SK-N-SH (cell line): ENCODE results near the gene MGAT5. TPM values are rescaled to one million over a fixed set of nuclear protein-coding genes. Genes with fewer than 3 reads are reported as not detected.

Source experiments
- CTCF ChIA-PET: fragments of 300-600, 350-600 bp; formaldehyde crosslinking; extraction: SDS; loops from one replicate; lab custom pipeline; 2021; lab: Yijun Ruan, JAX
- POLR2A ChIA-PET: fragments of 350-600 bp; sonication (Branson Sonifier 250); formaldehyde crosslinking; extraction: SDS; loops from one replicate; lab custom pipeline; 2020; ENCODE audit warnings: antibody characterized with exemption, inconsistent platforms; lab: Yijun Ruan, JAX
- DNase-seq: peaks from one replicate; pipeline ENCODE4 v3.0.0; 2012
- H2AFZ ChIP-seq: fragments of 200-600 bp; sonication (generic); 2 replicates; pipeline ENCODE4 v1.8.1; 2016; ENCODE audit warnings: antibody characterized with exemption, mild to moderate bottlenecking, low read depth
- H3F3A ChIP-seq: fragments of 200-600 bp; sonication (generic); replicated peaks from 2 replicates; pipeline ENCODE3; 2016; ENCODE audit warnings: antibody characterized with exemption, mild to moderate bottlenecking; ENCODE audit not compliant: insufficient read depth
- H3K27ac ChIP-seq, 2 experiments: fragments of 200-500 bp in 1 of 2; fragments of 200-600 bp in 1 of 2; sonication (Bioruptor generic) in 1 of 2; sonication (generic), shearing (Covaris generic) in 1 of 2; 2 replicates each; pipeline versions ENCODE4 v1.5.1 to v1.6.1; 2014 to 2016; ENCODE audit warnings: low read depth in 2 of 2, inconsistent platforms in 1 of 2, low read length in 1 of 2, mild to moderate bottlenecking in 1 of 2, mixed read lengths in 1 of 2
- H3K27me3 ChIP-seq: fragments of 200-600 bp; sonication (generic), shearing (Covaris generic); 2 replicates; pipeline ENCODE4 v1.6.1; 2016; ENCODE audit warnings: mixed run types; ENCODE audit not compliant: insufficient read depth
- H3K36me3 ChIP-seq, 2 experiments: fragments of 200-500 bp in 1 of 2; fragments of 200-600 bp in 1 of 2; sonication (Bioruptor generic) in 1 of 2; sonication (generic) in 1 of 2; replicated peaks in 1 of 2; 2 replicates each; pipeline versions ENCODE3 to v1.5.1; 2014 to 2016; ENCODE audit warnings: low read length in 1 of 2, mild to moderate bottlenecking in 1 of 2; ENCODE audit not compliant: insufficient read depth in 2 of 2, control insufficient read depth in 1 of 2
- H3K4me1 ChIP-seq, 2 experiments: fragments of 200-500 bp in 1 of 2; fragments of 200-600 bp in 1 of 2; sonication (Bioruptor generic) in 1 of 2; sonication (generic), shearing (Covaris generic) in 1 of 2; 2 replicates each; pipeline versions ENCODE4 v1.5.1 to v1.6.1; 2014 to 2016; ENCODE audit warnings: low read depth in 1 of 2, low read length in 1 of 2, mixed run types in 1 of 2; ENCODE audit not compliant: insufficient read depth in 2 of 2, control insufficient read depth in 1 of 2
- H3K4me2 ChIP-seq: fragments of 200-600 bp; sonication (generic), shearing (Covaris generic); 2 replicates; pipeline ENCODE4 v1.6.1; 2017; ENCODE audit warnings: mixed run types
- H3K4me3 ChIP-seq, 2 experiments: fragments of 200-500 bp in 1 of 2; fragments of 200-600 bp in 1 of 2; sonication (Bioruptor generic) in 1 of 2; sonication (generic), shearing (Covaris generic) in 1 of 2; 2 replicates each; pipeline versions ENCODE4 v1.5.1 to v1.8.1; 2014 to 2016; ENCODE audit warnings: low read depth in 2 of 2, inconsistent platforms in 1 of 2, low read length in 1 of 2, mild to moderate bottlenecking in 1 of 2, mixed read lengths in 1 of 2, moderate library complexity in 1 of 2
- H3K79me2 ChIP-seq: fragments of 200-600 bp; sonication (generic); 2 replicates; pipeline ENCODE4 v1.8.1; 2017; ENCODE audit warnings: mild to moderate bottlenecking; ENCODE audit not compliant: insufficient read depth
- H3K9ac ChIP-seq: fragments of 200-600 bp; sonication (generic); 2 replicates; pipeline ENCODE4 v1.6.1; 2017; ENCODE audit warnings: mixed run types
- H3K9me2 ChIP-seq: fragments of 200-600 bp; sonication (generic); 2 replicates; pipeline ENCODE4 v1.6.1; 2017; ENCODE audit warnings: mixed run types
- H3K9me3 ChIP-seq: fragments of 200-600 bp; sonication (generic); 2 replicates; pipeline ENCODE4 v1.6.1; 2017; ENCODE audit warnings: mixed run types, mild to moderate bottlenecking, moderate library complexity
- H4K20me1 ChIP-seq: fragments of 200-600 bp; sonication (generic); 2 replicates; pipeline ENCODE4 v1.6.1; 2017; ENCODE audit warnings: mild to moderate bottlenecking, mixed run types; ENCODE audit not compliant: insufficient read depth
- FOXJ3 ChIP-seq: sonication (generic); formaldehyde crosslinking; IDR thresholded peaks from 2 replicates; pipeline ENCODE4 v1.5.1; 2020; ENCODE audit warnings: mild to moderate bottlenecking, missing genetic modification reagents
- FOXM1 ChIP-seq: IDR thresholded peaks from 2 replicates; pipeline ENCODE4 v1.4.0; 2012; ENCODE audit warnings: low read depth, mild to moderate bottlenecking
- GATA2 ChIP-seq: sonication (generic); formaldehyde crosslinking; IDR thresholded peaks from 2 replicates; pipeline ENCODE4 v1.5.0; 2020; ENCODE audit warnings: mild to moderate bottlenecking, missing genetic modification reagents
- IRF3 ChIP-seq: fragments of 150-350 bp; IDR thresholded peaks from 2 replicates; pipeline ENCODE4 v1.6.1; 2016; ENCODE audit warnings: mild to moderate bottlenecking, low read depth, low read length
- JUND ChIP-seq: IDR thresholded peaks from 2 replicates; pipeline ENCODE4 v1.4.0; 2012
- MEF2A ChIP-seq: IDR thresholded peaks from 2 replicates; pipeline ENCODE4 v1.4.0; 2012; ENCODE audit warnings: low read depth, borderline replicate concordance
- MXI1 ChIP-seq: IDR thresholded peaks from 2 replicates; pipeline ENCODE4 v1.6.1; 2012; ENCODE audit warnings: mild to moderate bottlenecking, low read depth, low read length, improper control_type of control experiment
- NFIC ChIP-seq: IDR thresholded peaks from 2 replicates; pipeline ENCODE4 v1.4.0; 2012; ENCODE audit warnings: borderline replicate concordance
- PBX3 ChIP-seq: IDR thresholded peaks from 2 replicates; pipeline ENCODE4; 2012
- POLR2AphosphoS5 ChIP-seq: IDR thresholded peaks from 2 replicates; pipeline ENCODE4 v1.6.1; 2012; ENCODE audit warnings: low read depth, low read length
- RAD21 ChIP-seq: IDR thresholded peaks from 2 replicates; pipeline ENCODE4 v1.6.1; 2012; ENCODE audit warnings: mild to moderate bottlenecking, low read length
- RCOR1 ChIP-seq: fragments of 150-350 bp; IDR thresholded peaks from 2 replicates; pipeline ENCODE4 v1.6.1; 2017; ENCODE audit warnings: antibody characterized with exemption, low read length
- SIN3A ChIP-seq: IDR thresholded peaks from 2 replicates; pipeline ENCODE4 v1.6.1; 2012; ENCODE audit warnings: low read depth, mild to moderate bottlenecking, low read length, moderate library complexity, borderline replicate concordance
- TAF1 ChIP-seq: IDR thresholded peaks from 2 replicates; pipeline ENCODE4 v1.6.1; 2012; ENCODE audit warnings: low read depth, mild to moderate bottlenecking, low read length, moderate library complexity, borderline replicate concordance
- TEAD4 ChIP-seq: IDR thresholded peaks from 2 replicates; pipeline ENCODE4 v1.4.0; 2012; ENCODE audit warnings: mild to moderate bottlenecking, borderline replicate concordance; ENCODE audit not compliant: insufficient read depth
- USF1 ChIP-seq: IDR thresholded peaks from 2 replicates; pipeline ENCODE4 v1.4.0; 2012; ENCODE audit warnings: low read depth, borderline replicate concordance
- USF2 ChIP-seq: fragments of 150-350 bp; IDR thresholded peaks from 2 replicates; pipeline ENCODE4 v1.6.1; 2017; ENCODE audit warnings: antibody characterized with exemption, low read length, low read depth, borderline replicate concordance
- YY1 ChIP-seq: IDR thresholded peaks from 2 replicates; pipeline ENCODE4 v1.4.0; 2012; ENCODE audit warnings: low read depth, mild to moderate bottlenecking
- WGBS: methylation state at CpG from one replicate; pipeline ENCODE4 v1.1.6; 2017; ENCODE audit warnings: low lambda C conversion rate; 5-methylcytosine and 5-hydroxymethylcytosine counted together
- polyA plus RNA-seq, 3 experiments: library from polyadenylated mRNA; depleted of rRNA; stranded (reverse); fragments of >200 nt; gene quantifications; 2 replicates each; pipeline ENCODE4 v1.2.3, GENCODE V29; 2012
- TF ChIP-seq, protein P1 (sequence below): IDR thresholded peaks from 2 replicates; pipeline ENCODE4 v1.4.0; 2012; ENCODE audit warnings: low read depth, borderline replicate concordance

The MGAT5 gene
- polyA plus RNA-seq, 1 of the 3 experiments (the other 2 are of a cell fraction), result 18.2 TPM

- Histone ChIP-seq H3K4me1 (peaks cover 0 to 12% of the 10 kb centered on the region in 2 experiments; a peak in 2 of 4 replicates), H3K9me2 (no peaks in the 10 kb centered on the region), H3K9ac (no peak overlapping the region), H3K4me3 (no peak overlapping the region), H3F3A (peaks cover 7% of the 10 kb centered on the region), H2AFZ (no peak overlapping the region), H3K9me3 (no peaks in the 10 kb centered on the region), H4K20me1 (no peaks in the 10 kb centered on the region), H3K4me2 (no peak overlapping the region), H3K27ac (no peak overlapping the region), H3K27me3 (no peaks in the 10 kb centered on the region), H3K36me3 (peaks cover 3 to 4% of the 10 kb centered on the region in 2 experiments), H3K79me2 (no peaks in the 10 kb centered on the region)
- DNase-seq, result no peak
- WGBS, result 94% methylated on average over 6 of the region's 6 CpGs
- POLR2A ChIA-PET, result no interaction called here
- TF ChIP-seq MXI1, result no peak
- TF ChIP-seq, protein P1, sequence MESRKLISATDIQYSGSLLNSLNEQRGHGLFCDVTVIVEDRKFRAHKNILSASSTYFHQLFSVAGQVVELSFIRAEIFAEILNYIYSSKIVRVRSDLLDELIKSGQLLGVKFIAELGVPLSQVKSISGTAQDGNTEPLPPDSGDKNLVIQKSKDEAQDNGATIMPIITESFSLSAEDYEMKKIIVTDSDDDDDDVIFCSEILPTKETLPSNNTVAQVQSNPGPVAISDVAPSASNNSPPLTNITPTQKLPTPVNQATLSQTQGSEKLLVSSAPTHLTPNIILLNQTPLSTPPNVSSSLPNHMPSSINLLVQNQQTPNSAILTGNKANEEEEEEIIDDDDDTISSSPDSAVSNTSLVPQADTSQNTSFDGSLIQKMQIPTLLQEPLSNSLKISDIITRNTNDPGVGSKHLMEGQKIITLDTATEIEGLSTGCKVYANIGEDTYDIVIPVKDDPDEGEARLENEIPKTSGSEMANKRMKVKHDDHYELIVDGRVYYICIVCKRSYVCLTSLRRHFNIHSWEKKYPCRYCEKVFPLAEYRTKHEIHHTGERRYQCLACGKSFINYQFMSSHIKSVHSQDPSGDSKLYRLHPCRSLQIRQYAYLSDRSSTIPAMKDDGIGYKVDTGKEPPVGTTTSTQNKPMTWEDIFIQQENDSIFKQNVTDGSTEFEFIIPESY, result no peak
- no peak for TF ChIP-seq YY1
- TF ChIP-seq SIN3A, result no peak
- TF ChIP-seq FOXJ3 (CRISPR knock-in tag), result no peak
- TF ChIP-seq USF2, result no peak
- TF ChIP-seq RCOR1, result no peak
- TF ChIP-seq NFIC, result no peak
- no peak for TF ChIP-seq GATA2
- TF ChIP-seq JUND, result no peak
- TF ChIP-seq TEAD4, result no peak
- no peak for TF ChIP-seq IRF3
- TF ChIP-seq FOXM1, result no peak
- no peak for TF ChIP-seq MEF2A
- CTCF ChIA-PET, result interaction anchor here (1.5 kb wide), 1 partner anchor 17 kb away, joined by 7 read pairs; no protein-coding TSS in a partner anchor
Measured at GRCh38 chr2:134433979-134434378, 180.1 kb downstream of the MGAT5 start.

DNA sequence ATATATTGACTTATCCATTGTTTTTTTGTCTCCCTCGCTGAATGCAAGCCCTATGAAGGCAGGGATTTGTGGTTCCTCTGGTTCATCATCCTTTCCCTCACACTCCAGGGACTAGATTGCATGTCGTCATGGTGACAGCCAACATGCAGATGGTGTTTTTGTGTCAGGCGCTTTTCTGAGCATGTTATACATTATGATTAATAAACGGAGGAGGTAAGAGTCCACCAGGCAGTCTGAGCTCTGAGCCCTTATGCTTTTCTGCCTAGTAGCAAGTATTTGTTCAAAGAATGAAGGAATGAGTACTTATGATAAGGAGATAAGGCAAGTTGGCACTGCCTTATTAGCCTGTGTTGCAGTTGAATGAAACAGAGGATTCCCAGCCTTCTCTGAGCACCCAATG is 181.6 kb downstream of the MGAT5 start:
- no peak for DNase-seq
- WGBS, result 92% methylated on average over 4 of the region's 4 CpGs
- H3K4me3 ChIP-seq, result no peak overlapping the region
- POLR2A ChIA-PET, result no interaction called here
- H3K9me2 ChIP-seq, result no peaks in the 10 kb centered on the region
- H3K9me3 ChIP-seq, result no peaks in the 10 kb centered on the region
- TF ChIP-seq NFIC, result no peak
- no peak for TF ChIP-seq RCOR1
- no peak for TF ChIP-seq POLR2AphosphoS5
- no peak for TF ChIP-seq PBX3
- TF ChIP-seq TAF1, result no peak
- no peak for TF ChIP-seq USF1
- no peak for TF ChIP-seq MXI1
- TF ChIP-seq RAD21, result no peak
- TF ChIP-seq, all 33 proteins: peak for 0
- Histone ChIP-seq H4K20me1 (no peaks in the 10 kb centered on the region), H3K9ac (no peak overlapping the region), H3K79me2 (no peaks in the 10 kb centered on the region), H3K4me2 (no peak overlapping the region), H2AFZ (no peak overlapping the region), H3K4me1 (peaks cover 0 to 12% of the 10 kb centered on the region in 2 experiments; a peak in 2 of 4 replicates), H3K27me3 (no peaks in the 10 kb centered on the region), H3K36me3 (peaks cover 2 to 3% of the 10 kb centered on the region in 2 experiments), H3K27ac (no peak overlapping the region), H3F3A (peaks cover 7% of the 10 kb centered on the region)
- CTCF ChIA-PET, result interaction anchor here (0.7 to 2.7 kb wide), 4 partner anchors 15 to 549 kb away, joined by 3 to 22 read pairs (median 3); no protein-coding TSS in a partner anchor
